Neural progenitor cell (in vitro differentiated cells): ENCODE results near the gene HDDC3. TPM values are rescaled to one million over a fixed set of nuclear protein-coding genes. Genes with fewer than 3 reads are reported as not detected.

Experiments
- DNase-seq: peaks from one replicate; pipeline ENCODE4 v3.0.0-alpha.2; 2016; ENCODE audit warnings: low spot score
- H2AFZ ChIP-seq: fragments of 200-600 bp; sonication (generic); replicated peaks from 2 replicates; pipeline ENCODE4 v1.6.1; 2016; ENCODE audit warnings: antibody characterized with exemption
- H3F3A ChIP-seq: fragments of 200-600 bp; sonication (generic); 2 replicates; pipeline ENCODE4 v1.6.1; 2016; ENCODE audit warnings: antibody characterized with exemption, low read depth
- H3K27ac ChIP-seq: fragments of 200-600 bp; sonication (generic); 2 replicates; pipeline ENCODE4 v1.5.1; 2016; ENCODE audit warnings: mild to moderate bottlenecking
- H3K27me3 ChIP-seq: fragments of 200-600 bp; sonication (generic); 2 replicates; pipeline ENCODE4 v1.6.1; 2016; ENCODE audit warnings: mild to moderate bottlenecking, moderate library complexity
- H3K36me3 ChIP-seq: fragments of 200-600 bp; sonication (generic); 2 replicates; pipeline ENCODE4 v1.5.1; 2016
- H3K4me1 ChIP-seq: fragments of 200-600 bp; sonication (generic); 2 replicates; pipeline ENCODE4 v1.6.1; 2016; ENCODE audit warnings: mixed run types
- H3K4me2 ChIP-seq: fragments of 200-600 bp; sonication (generic); 2 replicates; pipeline ENCODE4 v1.6.1; 2016
- H3K4me3 ChIP-seq: fragments of 200-600 bp; sonication (generic); 2 replicates; pipeline ENCODE4 v1.5.1; 2016
- H3K79me2 ChIP-seq: fragments of 200-600 bp; sonication (generic); 2 replicates; pipeline ENCODE4 v1.6.1; 2016; ENCODE audit warnings: low read depth
- H3K9ac ChIP-seq: fragments of 200-600 bp; sonication (generic); 2 replicates; pipeline ENCODE4 v1.6.1; 2016
- H3K9me3 ChIP-seq: fragments of 200-600 bp; sonication (generic); 2 replicates; pipeline ENCODE4 v1.5.1; 2016; ENCODE audit warnings: low read depth
- H4K20me1 ChIP-seq: fragments of 200-600 bp; sonication (generic); 2 replicates; pipeline ENCODE4 v1.6.1; 2016; ENCODE audit warnings: low read depth
- H3K27ac Mint-ChIP-seq: 3 replicates; pipeline ENCODE4 v1.8.0; 2021; ENCODE audit warnings: mixed read lengths
- H3K27me3 Mint-ChIP-seq: 2 replicates; pipeline ENCODE4 v1.8.0; 2022; ENCODE audit warnings: low read depth, mild to moderate bottlenecking, inconsistent platforms, moderate library complexity, mixed read lengths; ENCODE audit not compliant: insufficient read depth
- H3K36me3 Mint-ChIP-seq: 3 replicates; pipeline ENCODE4 v1.8.0; 2021; ENCODE audit warnings: mixed read lengths
- H3K4me1 Mint-ChIP-seq: 3 replicates; pipeline ENCODE4 v1.8.0; 2021; ENCODE audit warnings: mixed read lengths
- H3K4me3 Mint-ChIP-seq: 3 replicates; pipeline ENCODE4 v1.8.0; 2021; ENCODE audit warnings: mild to moderate bottlenecking, moderate library complexity, mixed read lengths
- H3K9me3 Mint-ChIP-seq: 3 replicates; pipeline ENCODE4 v1.8.0; 2020; ENCODE audit warnings: mixed read lengths
- EZH2 ChIP-seq: fragments of 200-600 bp; sonication (generic); IDR thresholded peaks from 2 replicates; pipeline ENCODE4 v1.6.1; 2017; ENCODE audit warnings: antibody characterized with exemption, mild to moderate bottlenecking, moderate library complexity
- EZH2phosphoT487 ChIP-seq: fragments of 200-600 bp; sonication (generic); IDR thresholded peaks from 2 replicates; pipeline ENCODE4 v1.6.1; 2017; ENCODE audit warnings: antibody characterized with exemption
- total RNA-seq: library from RNA; depleted of rRNA; stranded (reverse); fragments of >200 nt; gene quantifications from 2 replicates; pipeline ENCODE4 v1.2.3, GENCODE V29; 2015; ENCODE audit warnings: low replicate concordance
- TF ChIP-seq, protein P1 (sequence below): fragments of 200-600 bp; sonication (generic); IDR thresholded peaks from 2 replicates; pipeline ENCODE4 v1.5.1; 2017; ENCODE audit warnings: antibody characterized with exemption, mild to moderate bottlenecking

Gene HDDC3
- total RNA-seq, 1 donor from 2014 or later = 20.4 TPM

- H3K36me3 ChIP-seq = no peaks in the 10 kb centered on the region
- H4K20me1 ChIP-seq = no peaks in the 10 kb centered on the region
- no peaks in the 10 kb centered on the region for H3K36me3 Mint-ChIP-seq
Observed at GRCh38 chr15:90892023-90892422, 40.3 kb downstream of the HDDC3 start.

DNA sequence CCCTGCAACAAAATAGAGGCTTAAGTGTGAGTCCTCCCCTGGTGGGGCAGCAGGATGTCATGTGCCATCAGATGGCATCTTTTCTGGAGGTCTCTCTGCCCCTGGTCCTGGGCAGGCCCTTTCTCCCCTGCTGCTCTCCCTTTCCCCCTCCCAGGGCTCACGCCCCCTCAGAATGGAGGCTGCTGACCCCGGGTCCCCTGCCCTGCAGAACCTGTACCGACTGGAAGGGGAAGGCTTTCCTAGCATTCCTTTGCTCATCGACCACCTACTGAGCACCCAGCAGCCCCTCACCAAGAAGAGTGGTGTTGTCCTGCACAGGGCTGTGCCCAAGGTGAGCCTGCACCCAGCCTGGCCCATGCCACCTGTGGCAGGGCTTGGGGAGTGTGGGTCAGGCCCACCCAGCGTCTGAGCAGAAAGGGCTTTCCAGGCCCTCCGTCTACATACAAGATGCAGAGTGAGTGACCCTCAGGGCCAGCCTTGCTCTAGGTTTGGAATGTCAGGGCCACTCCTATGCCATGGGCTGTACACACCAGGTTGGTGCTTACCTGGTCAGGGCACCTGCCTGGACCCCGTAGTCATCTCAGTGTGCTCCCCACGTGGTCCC lies 40.9 kb downstream of the HDDC3 start:
- TF ChIP-seq EZH2phosphoT487 (no peak), EZH2 (no peak)
- TF ChIP-seq, protein P1, sequence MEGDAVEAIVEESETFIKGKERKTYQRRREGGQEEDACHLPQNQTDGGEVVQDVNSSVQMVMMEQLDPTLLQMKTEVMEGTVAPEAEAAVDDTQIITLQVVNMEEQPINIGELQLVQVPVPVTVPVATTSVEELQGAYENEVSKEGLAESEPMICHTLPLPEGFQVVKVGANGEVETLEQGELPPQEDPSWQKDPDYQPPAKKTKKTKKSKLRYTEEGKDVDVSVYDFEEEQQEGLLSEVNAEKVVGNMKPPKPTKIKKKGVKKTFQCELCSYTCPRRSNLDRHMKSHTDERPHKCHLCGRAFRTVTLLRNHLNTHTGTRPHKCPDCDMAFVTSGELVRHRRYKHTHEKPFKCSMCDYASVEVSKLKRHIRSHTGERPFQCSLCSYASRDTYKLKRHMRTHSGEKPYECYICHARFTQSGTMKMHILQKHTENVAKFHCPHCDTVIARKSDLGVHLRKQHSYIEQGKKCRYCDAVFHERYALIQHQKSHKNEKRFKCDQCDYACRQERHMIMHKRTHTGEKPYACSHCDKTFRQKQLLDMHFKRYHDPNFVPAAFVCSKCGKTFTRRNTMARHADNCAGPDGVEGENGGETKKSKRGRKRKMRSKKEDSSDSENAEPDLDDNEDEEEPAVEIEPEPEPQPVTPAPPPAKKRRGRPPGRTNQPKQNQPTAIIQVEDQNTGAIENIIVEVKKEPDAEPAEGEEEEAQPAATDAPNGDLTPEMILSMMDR = no peak
- no peaks in the 10 kb centered on the region for H3K27me3 ChIP-seq
- H3K27ac ChIP-seq = no peak overlapping the region
- Mint-ChIP-seq H3K27me3 (peaks cover 2% of the 10 kb centered on the region), H3K9me3 (no peaks in the 10 kb centered on the region), H3K4me3 (no peak overlapping the region), H3K4me1 (peaks cover 3% of the 10 kb centered on the region), H3K36me3 (no peaks in the 10 kb centered on the region), H3K27ac (no peak overlapping the region)
- no peaks in the 10 kb centered on the region for H4K20me1 ChIP-seq
- no peak overlapping the region for H3K4me3 ChIP-seq
- no peaks in the 10 kb centered on the region for H3K9me3 ChIP-seq
- H3K79me2 ChIP-seq = no peaks in the 10 kb centered on the region
- H3K9ac ChIP-seq = no peak overlapping the region
- H3K4me1 ChIP-seq = no peaks in the 10 kb centered on the region
- H3F3A ChIP-seq = peaks cover 3% of the 10 kb centered on the region
- H3K4me2 ChIP-seq = no peak overlapping the region
- DNase-seq = no peak
- H3K36me3 ChIP-seq = no peaks in the 10 kb centered on the region
- no peak overlapping the region for H2AFZ ChIP-seq

More at GRCh38 chr15:90892023-90892422, 40.3 kb downstream of the HDDC3 start:
- H3K4me1 Mint-ChIP-seq = peaks cover 3% of the 10 kb centered on the region
- no peak overlapping the region for H3K27ac ChIP-seq
- H3F3A ChIP-seq = peaks cover 3% of the 10 kb centered on the region
- no peak overlapping the region for H3K9ac ChIP-seq
- no peak overlapping the region for H2AFZ ChIP-seq
- H3K4me3 ChIP-seq = no peak overlapping the region
- no peak overlapping the region for H3K27ac Mint-ChIP-seq
- no peaks in the 10 kb centered on the region for H3K4me1 ChIP-seq
- peaks cover 4% of the 10 kb centered on the region for H3K27me3 Mint-ChIP-seq
- H3K4me3 Mint-ChIP-seq = no peak overlapping the region
- no peaks in the 10 kb centered on the region for H3K9me3 Mint-ChIP-seq
- DNase-seq = no peak
- H3K4me2 ChIP-seq = no peak overlapping the region
- no peaks in the 10 kb centered on the region for H3K9me3 ChIP-seq
- no peaks in the 10 kb centered on the region for H3K79me2 ChIP-seq
- TF ChIP-seq, protein P1 = no peak
- TF ChIP-seq EZH2phosphoT487 = no peak
- H3K27me3 ChIP-seq = no peaks in the 10 kb centered on the region

DNA sequence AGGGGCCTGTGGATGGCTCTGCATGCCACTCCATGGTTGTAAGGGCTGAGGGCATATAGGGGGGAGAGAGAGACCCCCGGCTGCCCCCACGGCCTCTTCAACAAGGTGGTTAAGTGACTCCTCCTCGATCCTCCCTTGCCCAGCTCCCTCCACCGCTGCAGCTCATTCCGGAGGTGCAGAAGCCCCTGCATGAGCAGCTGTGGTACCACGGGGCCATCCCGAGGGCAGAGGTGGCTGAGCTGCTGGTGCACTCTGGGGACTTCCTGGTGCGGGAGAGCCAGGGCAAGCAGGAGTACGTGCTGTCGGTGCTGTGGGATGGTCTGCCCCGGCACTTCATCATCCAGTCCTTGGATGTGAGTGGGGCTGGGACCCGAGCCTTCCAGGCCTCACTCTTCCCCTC lies 41.5 kb downstream of the HDDC3 start:
- Mint-ChIP-seq H3K27ac (no peak overlapping the region), H3K27me3 (peaks cover 2% of the 10 kb centered on the region), H3K4me1 (peaks cover 8% of the 10 kb centered on the region), H3K36me3 (no peaks in the 10 kb centered on the region), H3K4me3 (no peak overlapping the region), H3K9me3 (no peaks in the 10 kb centered on the region)
- no peaks in the 10 kb centered on the region for H3K79me2 ChIP-seq
- H3F3A ChIP-seq = peaks cover 3% of the 10 kb centered on the region
- TF ChIP-seq EZH2phosphoT487 (no peak), EZH2 (no peak)
- TF ChIP-seq, protein P1 = no peak
- DNase-seq = no peak
- H2AFZ ChIP-seq = no peak overlapping the region
- H3K9me3 ChIP-seq = no peaks in the 10 kb centered on the region
- H3K4me1 ChIP-seq = no peaks in the 10 kb centered on the region
- no peaks in the 10 kb centered on the region for H3K27me3 ChIP-seq
- no peak overlapping the region for H3K27ac ChIP-seq
- H3K4me2 ChIP-seq = no peak overlapping the region
- H3K9ac ChIP-seq = no peak overlapping the region
- H3K4me3 ChIP-seq = no peak overlapping the region
- H4K20me1 ChIP-seq = no peaks in the 10 kb centered on the region
- H3K36me3 ChIP-seq = no peaks in the 10 kb centered on the region
